IPS-18c (cell line): ENCODE results near the gene PAGR1.
"Not testable (repeated sequence)": the region's sequence is repeated elsewhere in the genome, so short reads cannot be mapped to it uniquely, and the experiment has no call there.

Experiments
- H3K4me3 ChIP-seq: 2 replicates; pipeline ENCODE4 v1.7.0; 2013; ENCODE audit warnings: low read depth, mild to moderate bottlenecking, low read length, moderate library complexity; ENCODE audit not compliant: insufficient read depth
- H3K9me3 ChIP-seq: one replicate; pipeline ENCODE4 v1.6.1; 2013; ENCODE audit warnings: mild to moderate bottlenecking, low read length, moderate library complexity; ENCODE audit not compliant: control insufficient read depth, insufficient read depth

Gene PAGR1

GRCh38 chr16:29869067-29869466, 53.1 kb downstream of the PAGR1 start:
- not testable (repeated sequence) for H3K4me3 ChIP-seq, H3K9me3 ChIP-seq
